SK-N-MC (cell line): ENCODE measurements around the gene GPR137B.

Experiments
- EZH2 ChIP-seq: fragments of 200-600 bp; sonication (generic); IDR thresholded peaks from one replicate; pipeline ENCODE4 v1.6.1; 2017; ENCODE audit warnings: antibody characterized with exemption
- FOXP2 ChIP-seq: optimal IDR thresholded peaks from 2 replicates; pipeline ENCODE3; 2011; ENCODE audit warnings: mild to moderate bottlenecking, moderate library complexity; ENCODE audit not compliant: insufficient read depth; ENCODE audit errors: extremely low read length, control extremely low read depth
- POLR2AphosphoS5 ChIP-seq: IDR thresholded peaks from 2 replicates; pipeline ENCODE4 v1.6.1; 2012; ENCODE audit warnings: mild to moderate bottlenecking, low read depth, low read length, borderline replicate concordance

- TF ChIP-seq POLR2AphosphoS5 (peak; percentile 43; the same call in 1 of the 2 replicates), EZH2 (no peak), FOXP2 (no peak)
Measured at GRCh38 chr1:236185687-236186086, 43.3 kb downstream of the GPR137B start.
